GM19438 (cell line): ENCODE measurements around the gene GUCD1.

Experiments used
- ATAC-seq: cut with Tn5 transposase; IDR thresholded peaks from one replicate; pipeline ENCODE4 v1.9.1; 2021; ENCODE audit warnings: low read depth; ENCODE audit not compliant: unreplicated experiment

GUCD1 gene

DNA sequence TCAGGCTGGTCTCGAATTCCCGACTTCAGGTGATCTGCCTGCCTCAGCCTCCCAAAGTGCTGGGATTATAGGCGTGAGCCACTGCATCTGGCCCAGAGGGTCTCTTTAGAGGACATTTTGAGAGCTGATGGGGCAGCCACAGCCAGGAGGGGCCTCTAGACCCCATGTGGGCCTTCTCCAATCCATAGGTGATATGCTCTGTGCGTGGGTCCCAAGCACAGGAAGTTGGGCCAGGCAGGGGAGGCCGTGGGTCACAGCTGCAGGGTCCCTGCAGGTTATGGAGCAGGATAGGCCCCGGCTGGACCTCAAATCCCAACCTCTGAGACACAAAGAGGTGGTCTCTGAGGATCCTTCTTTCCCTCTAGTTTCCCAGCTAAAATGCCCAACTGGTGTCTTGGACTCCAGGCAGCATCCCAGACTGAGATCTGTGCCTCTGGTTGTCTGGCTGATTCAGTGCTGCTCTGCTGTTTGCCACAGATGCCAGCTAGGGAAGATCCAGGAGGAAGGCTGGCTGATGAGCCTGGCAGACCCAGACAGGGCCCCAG is 36.4 kb upstream of the GUCD1 start:
- no peak for ATAC-seq

DNA sequence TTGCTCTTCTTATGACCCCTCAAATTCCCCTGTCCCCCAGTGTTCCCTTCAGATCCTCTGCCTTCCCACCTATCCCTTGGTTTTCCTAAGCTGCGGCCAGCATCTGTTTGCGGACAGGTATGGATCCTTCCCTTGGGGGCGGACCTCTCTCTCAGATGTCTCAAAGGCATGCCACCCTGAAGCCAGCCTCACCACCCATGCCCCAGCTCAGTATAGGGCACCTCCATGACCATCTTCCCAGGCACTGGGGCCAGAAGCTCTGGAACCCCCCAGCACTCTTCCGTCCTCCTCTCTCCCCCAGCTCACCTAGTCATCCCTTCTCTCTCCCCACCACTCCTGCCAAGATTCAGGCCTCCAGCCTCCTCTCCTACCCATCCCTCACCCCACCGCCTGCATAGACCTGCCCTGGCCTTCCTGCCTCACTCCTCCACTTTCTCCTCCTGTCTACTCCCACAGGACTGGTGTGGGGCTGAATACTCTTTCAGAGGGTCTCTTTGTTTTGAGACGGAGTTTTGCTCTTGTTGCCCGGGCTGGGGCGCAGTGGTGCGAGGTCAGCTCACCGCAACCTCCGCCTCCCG is 35.7 kb upstream of the GUCD1 start:
- no peak for ATAC-seq

DNA sequence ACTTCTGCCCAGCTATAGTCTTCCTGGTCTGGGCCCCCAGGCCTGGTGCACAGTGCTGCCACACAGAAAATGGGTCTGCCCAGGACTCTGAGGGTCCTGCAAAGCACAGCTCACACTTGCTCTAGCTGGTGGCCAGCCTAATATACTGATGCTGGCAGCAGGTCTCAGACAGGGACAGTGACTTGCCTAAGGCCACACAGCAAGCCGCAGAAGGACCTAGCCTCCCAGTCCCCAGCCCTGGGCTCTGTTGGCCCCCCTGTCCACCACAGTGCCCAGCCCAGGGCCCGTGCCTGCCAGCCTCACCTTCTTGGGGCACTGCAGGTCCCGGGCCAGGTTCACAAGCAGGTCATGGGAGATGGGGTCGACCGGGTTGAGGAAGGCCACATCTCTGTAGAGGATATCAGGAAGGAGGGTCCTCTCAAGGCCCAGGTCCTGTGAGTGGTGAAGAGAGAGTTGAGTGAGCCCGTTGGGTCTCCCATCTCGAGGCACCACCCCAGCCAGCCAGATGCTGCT is 34.6 kb upstream of the GUCD1 start:
- no peak for ATAC-seq

DNA sequence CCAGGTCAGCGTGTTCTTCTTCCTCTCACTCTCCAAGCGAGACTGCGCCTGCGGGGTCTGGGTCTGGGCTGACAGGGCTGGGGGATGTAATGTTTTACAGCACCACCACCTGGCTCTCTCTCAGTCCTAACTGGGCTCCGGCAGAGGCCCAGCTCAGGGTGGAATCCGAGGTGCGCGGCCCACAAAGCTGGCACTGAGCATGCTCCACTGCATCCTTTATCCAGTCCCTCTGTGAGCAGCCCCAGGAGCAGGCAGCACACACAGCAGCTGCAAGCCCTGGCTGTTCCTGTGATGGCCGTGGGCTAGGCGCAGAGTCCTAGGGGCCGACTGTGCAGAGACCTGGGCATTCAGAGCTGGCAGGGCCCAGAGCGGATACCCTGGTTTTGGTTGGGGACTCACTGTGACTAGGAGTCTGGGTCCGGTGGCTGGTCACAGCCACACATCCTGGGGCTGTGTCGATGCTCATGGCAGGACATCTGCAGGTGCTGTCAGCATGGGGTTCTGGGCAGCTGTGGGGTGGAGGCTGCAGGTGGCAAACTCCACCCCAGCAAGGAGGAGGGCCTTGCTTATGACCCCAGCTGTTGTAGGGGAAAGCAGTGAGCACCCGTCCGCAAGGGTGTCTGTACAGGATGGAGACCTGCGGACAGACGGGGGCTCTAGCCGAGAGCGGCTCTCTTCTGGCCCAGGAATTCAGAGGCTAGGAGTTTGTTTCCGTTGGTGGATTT is 34.0 kb upstream of the GUCD1 start:
- no peak for ATAC-seq

DNA sequence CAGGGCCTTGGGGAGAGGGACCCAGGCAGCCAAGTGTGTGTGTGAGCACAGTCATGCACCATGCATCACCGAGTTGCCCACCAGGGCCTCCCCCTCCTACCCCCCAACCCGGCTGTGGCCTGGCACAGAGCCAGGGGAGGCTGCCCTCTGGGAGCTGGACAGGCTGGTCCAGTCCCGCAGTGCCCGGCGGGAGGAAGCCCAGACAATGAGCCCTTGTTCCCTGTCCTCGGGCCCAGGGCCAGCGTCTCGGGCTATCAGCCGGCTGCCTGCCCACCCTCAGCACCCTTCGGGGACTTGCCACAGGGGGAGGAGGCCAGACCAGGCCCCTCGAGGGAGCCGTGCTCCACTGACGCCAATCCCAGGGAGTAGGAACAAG is 33.4 kb upstream of the GUCD1 start:
- no peak for ATAC-seq

DNA sequence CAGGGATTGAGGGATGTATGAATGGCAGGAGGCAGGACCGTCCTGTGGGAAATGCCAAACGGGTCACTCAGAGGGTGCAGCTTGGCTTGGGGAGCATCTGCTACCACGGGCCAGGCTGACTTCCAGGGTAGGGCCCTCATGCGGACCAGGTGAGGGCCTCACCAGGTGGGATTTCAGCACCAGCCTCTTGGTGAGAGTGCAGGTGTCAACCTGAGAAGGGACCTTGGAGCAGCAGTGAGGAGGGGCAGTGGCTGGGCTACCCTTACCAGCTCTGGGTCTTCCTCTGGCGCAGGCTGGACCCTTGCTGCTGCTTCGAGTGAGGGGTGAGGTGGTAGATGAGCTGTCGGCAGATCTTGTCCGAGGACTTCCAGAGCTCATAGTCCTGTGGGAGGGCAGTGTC is 33.0 kb upstream of the GUCD1 start:
- no peak for ATAC-seq

DNA sequence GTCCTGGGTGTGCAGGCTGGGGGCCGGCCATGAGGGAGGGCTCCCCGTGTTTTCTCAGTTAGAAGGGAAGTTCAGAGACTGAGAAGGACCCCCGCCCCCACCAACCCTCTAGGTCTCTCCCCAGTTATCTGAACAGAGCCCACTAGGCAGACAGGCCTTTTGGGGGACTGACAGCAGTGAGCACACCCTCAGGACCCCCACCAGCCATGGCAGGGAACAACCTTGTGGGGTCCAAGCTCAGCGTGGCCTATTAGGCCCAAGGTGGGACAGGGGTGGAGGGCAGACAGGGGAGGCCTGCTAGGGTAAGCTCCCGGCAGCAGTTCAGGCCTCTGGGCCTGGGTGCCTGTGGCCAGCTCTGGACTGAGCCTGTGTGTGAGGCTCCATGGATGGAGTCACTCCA is 32.3 kb upstream of the GUCD1 start:
- no peak for ATAC-seq

DNA sequence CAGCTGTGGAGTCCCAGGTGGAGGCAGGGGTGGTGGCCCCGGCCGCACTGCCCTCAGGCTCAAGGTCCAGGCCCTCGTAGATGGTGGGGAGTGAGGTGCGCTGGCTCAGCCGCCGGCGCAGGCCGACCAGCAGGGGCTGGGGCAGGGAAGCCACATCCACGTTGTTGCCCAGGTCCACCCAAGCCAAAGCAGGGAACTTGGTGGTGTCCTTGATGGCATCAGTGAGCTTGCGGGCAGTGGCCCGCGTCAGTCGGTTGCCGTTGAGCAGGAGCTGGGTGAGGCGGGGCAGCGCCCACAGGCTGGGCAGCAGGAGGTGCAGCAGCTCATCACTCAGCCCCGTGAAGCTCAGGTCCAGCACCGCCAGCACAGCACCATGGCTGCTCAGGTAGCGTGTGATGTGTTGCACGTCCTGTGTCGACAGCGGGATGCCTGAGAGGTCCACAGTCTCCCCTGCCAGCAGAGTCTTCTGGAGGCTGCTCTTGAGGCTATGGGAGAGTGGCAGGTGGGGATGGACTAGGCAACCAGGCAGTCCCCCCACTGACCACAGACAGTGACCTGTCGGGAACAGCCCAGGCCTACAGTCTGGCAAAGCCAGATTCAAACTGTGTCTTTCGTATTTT is 31.1 kb upstream of the GUCD1 start:
- no peak for ATAC-seq

DNA sequence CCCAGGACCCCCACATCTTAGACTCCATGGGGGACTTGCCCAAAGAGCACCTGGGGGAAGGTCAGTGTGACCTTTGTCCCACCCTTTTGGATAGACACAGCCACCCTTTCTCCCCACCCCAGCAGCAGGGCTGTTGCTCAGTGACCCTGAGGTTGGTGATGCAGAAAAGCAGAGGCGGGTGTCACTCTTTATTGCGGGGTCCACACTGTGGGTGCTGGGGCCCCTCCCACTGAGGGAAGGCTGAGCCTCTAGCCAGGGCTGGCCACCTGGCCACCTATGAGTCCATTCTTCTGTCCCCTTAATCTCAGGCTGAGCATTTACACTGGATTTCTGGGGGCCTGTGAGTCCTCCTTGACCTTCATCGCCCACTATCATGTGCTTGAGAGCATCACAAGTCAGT is 30.5 kb upstream of the GUCD1 start:
- ATAC-seq, result no peak

DNA sequence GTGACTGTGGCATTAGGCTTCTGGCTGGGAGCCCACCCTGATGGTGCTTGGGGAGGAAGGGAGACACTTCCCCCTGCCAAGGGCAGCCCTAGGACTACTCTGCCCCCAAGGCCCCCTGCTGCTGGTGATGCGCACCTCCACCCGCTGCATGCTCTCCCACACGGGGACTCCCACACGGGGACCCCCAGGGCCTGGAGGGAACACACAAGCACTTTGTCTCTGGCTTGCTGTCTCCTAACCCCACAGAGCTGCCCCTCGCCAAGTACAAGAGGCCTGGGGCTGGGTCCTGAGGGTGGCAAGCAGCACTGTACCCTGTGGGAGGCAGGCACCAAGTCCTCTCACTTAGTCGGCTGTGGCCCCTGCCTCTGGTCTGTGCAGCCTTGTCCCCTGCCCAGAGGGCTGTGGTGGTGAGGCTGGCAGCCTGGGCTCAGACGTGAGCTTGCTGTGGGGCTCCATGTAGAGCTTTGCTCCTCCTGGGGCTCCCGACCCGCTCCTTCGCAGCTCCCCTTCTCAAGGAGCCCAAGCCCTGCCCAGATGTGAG is 30.0 kb upstream of the GUCD1 start:
- ATAC-seq, result no peak

DNA sequence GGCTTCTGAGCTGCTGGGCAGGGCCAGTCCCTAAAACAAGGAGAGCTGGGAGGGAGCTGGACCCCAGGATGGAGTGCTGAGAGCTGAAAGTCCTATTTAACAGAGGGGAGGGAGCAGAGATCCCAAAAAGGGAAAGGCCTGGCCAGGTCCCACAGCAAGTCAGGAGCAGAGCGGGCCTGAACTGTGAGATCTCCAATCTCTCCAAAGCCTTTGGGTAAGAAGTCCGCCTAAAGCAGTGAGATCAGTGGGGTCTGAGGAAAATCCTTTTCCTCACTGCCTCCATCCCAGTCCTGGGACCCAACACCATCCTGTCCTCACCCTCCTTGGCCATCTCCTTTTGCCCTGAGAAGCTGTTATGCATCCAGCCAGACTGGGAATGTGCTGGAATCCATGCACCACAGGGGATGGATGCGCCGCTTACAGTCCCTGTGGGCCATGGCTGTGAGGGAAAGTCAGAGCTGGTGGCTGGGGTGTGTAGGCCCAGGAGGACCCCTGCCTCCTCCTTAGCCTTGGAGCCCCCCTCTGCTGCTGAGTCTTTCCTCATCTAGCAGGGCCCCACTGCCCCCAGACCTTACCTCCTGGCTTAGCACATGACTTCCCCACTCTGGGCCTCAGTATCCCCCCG is 29.3 kb upstream of the GUCD1 start:
- no peak for ATAC-seq

DNA sequence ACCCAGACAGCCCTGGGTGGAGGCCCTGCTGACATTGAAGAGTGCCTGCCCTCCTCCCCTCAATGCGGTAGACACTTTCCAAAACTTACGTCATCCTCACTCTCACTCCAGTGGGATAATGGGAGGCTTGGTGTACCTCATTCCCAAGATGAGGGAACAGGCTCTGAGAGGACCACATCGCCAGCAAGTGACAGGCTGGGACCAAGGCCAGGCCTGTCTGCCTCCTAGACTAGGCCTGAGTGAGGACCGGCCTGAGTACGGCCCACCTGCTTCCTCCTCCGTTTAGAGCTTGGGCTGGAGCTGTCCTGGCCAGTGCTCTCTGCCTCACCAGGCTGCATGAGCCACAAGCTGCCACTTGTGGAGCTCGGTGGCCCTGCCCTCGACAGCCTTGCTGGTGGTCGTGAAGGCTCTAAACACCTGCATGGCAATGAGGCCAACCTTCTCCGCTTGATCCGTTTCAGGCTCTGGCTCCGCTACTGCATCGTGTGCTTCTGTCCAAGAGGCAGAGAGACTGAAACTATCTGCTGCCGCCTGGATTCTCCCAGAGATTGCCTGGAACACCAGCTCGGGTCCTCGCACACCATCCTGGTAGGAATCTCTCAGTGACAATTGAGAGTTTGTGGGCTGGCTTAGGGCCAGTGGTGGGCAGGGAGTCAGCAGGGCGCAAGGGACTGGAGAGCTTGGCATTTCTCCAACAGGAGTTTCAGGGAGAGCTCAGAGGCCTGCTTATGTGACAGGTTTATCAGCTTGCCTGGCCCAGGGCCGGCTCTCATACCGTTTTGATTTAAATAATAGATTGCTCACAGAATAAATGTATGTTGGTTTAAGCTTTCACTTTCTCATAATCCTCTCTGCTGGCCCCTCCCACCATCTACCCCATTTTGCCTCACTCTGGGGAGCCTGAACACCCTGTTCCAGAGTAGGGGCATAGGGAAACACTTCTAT is 28.6 kb upstream of the GUCD1 start:
- ATAC-seq, result no peak

DNA sequence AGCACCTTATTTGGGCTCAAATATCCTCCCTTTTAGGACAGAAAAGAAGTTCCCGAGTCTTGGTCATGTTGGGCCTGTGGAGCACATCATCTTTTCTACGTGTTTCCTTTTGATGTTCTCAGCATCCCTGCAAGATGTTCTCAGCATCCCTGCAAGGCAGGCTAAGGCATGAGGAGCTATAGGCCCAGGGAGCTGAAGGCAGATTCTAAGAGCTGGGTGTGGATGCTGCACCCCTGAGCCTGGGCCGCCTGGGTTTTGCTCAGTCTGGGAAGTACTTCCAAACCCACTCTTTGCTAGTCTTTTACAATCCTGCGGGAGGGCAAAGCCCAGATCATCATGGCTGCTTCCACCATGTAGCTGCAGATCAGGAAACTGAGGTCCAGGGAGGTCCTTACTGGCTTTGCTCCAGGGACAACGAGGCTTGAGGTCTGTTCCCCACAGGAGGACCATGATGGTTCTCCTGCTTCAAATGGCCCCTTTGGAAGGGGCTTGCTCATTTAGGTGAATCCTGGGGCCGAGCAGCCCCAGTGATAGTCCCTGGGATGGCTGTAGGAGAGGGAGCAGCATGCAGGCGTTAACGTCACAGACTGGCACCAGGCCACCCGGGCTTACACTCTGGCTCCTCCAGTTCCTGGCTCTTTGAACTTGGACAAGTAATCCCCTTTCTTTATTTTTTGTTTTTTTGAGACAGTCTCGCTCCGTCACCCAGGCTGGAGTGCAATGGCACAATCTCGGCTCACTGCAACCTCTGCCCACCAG is 27.3 kb upstream of the GUCD1 start:
- ATAC-seq, result no peak

DNA sequence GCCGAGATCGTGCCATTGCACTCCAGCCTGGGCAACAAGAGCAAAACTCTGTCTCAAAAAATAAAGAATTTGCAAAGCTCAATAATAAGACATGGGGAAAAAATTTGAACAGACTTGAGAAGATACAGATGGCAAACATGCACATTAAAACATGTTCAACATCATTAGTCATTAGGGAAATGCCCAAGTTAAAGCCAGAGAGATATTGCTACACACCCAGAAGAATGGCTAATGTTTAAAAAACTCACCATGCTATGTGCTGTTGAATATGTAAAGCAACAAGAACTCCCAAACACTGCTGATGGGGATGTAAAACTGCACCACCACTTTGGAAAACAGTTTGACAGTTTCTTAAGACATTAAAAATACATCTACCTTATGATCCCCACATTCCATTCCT is 25.3 kb upstream of the GUCD1 start:
- no peak for ATAC-seq

DNA sequence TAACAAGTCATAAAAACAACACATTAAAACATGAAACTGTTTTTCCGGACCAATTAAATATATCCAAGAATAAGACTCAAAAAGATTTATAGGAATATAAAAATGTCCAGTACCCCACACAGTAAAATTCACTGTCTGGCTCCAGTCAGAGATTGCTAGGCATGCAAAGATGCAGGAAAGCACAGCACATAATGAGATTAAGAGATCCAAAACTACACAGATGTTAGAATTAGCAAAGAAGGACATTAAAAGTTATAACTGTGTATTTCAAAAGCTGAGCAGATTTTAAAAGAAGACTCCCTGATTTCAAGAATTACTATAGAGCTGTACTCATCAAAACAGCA is 24.3 kb upstream of the GUCD1 start:
- no peak for ATAC-seq

DNA sequence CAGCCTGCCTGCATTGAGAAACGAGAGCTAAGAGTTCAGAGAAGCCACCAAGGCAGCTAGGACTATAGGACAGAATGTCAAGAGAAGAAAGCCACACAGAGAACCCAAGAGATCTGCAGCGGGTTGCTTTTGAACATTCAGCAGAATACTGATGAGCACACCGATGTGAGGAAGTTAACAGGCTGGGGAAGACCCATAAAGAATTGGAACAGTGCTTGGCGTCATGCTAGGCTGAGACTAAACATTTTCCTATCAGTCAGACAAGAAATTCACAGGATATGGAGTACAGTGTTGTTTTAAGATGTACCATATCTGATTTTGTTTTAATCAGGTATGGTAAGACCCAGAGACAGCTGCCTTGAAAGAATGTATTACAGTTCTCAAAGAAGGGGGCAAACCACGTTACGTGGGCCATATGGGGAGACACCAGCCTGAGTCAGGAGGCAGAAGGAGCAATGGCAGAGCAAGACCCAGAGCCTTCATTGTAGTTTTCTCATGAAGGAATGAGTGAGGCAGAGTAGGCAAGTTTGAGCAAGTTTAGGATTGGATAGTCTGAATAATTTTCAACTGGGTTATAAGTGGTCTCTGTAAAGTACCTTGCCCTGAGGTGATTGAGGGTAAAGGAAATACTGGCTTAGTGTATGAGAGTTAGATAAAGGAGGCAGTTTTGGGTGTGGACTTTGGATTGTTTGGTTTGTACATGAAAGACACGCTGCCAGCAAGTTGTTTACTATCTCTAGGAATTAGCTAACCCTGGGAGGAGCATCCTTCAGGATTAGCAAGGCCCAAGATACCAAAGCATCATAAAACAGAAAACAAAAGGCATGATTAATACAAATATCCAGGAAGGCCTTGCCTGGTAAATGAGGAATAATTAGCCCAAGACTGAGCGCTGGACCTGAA is 23.7 kb upstream of the GUCD1 start:
- no peak for ATAC-seq

DNA sequence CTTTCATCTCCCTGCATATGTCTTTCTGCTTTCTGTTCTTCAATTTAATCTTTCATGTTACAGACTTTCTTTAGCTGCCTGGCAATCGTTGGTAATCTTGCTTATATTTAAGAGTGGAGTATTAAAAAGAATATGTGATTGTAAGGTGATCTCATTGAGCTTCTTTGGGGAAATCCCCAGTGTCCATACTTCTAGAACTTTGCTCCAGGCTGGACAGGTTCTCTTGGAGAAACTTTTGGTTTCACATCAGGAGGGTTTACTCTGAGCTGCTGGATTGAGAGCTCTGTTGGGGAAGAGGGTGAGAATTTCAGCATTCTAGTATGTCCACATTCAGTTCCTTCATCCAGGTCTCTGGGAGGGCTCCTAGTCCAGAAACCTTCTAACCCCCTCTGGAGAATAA is 21.8 kb upstream of the GUCD1 start:
- ATAC-seq, result no peak

DNA sequence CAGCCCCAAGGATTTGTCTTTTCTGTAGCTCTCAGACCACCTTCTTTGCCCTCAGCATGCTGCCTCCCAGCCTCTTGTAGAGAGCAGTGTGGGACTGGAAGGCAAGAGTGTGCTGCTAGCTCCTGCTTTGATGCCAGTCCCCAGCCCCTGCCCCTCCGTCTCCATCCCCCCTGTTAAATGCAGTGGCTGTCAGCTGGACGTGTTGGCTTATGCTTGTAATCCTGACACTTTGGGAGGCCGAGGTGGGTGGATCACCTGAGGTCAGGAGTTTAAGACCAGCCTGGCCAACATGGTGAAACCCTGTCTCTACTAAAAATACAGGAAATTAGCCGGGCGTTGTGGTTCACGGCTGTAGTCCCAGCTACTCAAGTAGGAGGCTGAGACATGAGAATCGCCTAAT is 16.3 kb upstream of the GUCD1 start:
- no peak for ATAC-seq
